Measurements from ENCODE around the gene RAB39A. TPM values are rescaled to one million over a fixed set of nuclear protein-coding genes. Genes with fewer than 3 reads are reported as not detected.
A peak's percentile ranks its signal among the peaks of the same experiment; 100 is the strongest.

RAB39A gene
- polyA plus RNA-seq, 3 donors: 1.9 to 6.3 (median 3.9) TPM

- Histone ChIP-seq H3K27me3 (ENCODE audit: control insufficient read depth in 2 of 2, insufficient read depth in 2 of 2, low read length in 2 of 2) (no peaks in the 10 kb centered on the region), H3K4me3 (replicated peaks in 1 of 3; ENCODE audit: low read depth in 2 of 3, low read length in 3 of 3) (no peak overlapping the region), H3K36me3 (replicated peaks in 1 of 2; ENCODE audit: control insufficient read depth in 1 of 2, insufficient read depth in 2 of 2, low read length in 2 of 2) (no peaks in the 10 kb centered on the region), H3K9ac (ENCODE audit: insufficient read depth, low read length, poor library complexity, severe bottlenecking) (no peak overlapping the region), H4K20me1 (ENCODE audit: insufficient read depth, low read length) (no peaks in the 10 kb centered on the region), H3K9me3 (replicated peaks in 1 of 2; ENCODE audit: control insufficient read depth in 1 of 2, insufficient read depth in 1 of 2, low read length in 2 of 2) (no peaks in the 10 kb centered on the region), H3K4me1 (ENCODE audit: control insufficient read depth in 1 of 2, insufficient read depth in 2 of 2, low read length in 2 of 2) (no peaks in the 10 kb centered on the region), H3K4me2 (replicated peaks; ENCODE audit: extremely low read depth, low read length, poor library complexity, severe bottlenecking) (no peak overlapping the region), H2AFZ (ENCODE audit: insufficient read depth, low read depth, low read length, poor library complexity, severe bottlenecking) (no peak overlapping the region), H3K27ac (ENCODE audit: low read depth in 1 of 2, low read length in 2 of 2) (no peak overlapping the region), H3K79me2 (ENCODE audit: insufficient read depth, low read length) (no peaks in the 10 kb centered on the region)
- H3K36me3 Mint-ChIP-seq: no peaks in the 10 kb centered on the region
- intact Hi-C loops (cut with micrococcal nuclease): no loop called here
- DNase-seq: no peak
- no peak for TF ChIP-seq CTCF (IDR thresholded peaks at IDR 0.05)
- peak overlapping the region in 1 of 7 donors; percentile 28 for H3K27ac Mint-ChIP-seq
- H3K27me3 Mint-ChIP-seq (ENCODE audit: low read depth in 3 of 3): peaks cover 0 to 5% (median 2%) of the 10 kb centered on the region in 3 donors
- no peak overlapping the region for H3K4me3 Mint-ChIP-seq
- peaks cover 2% of the 10 kb centered on the region for H3K4me1 Mint-ChIP-seq
- WGBS (ENCODE audit: insufficient coverage): 71% methylated on average over 1 of the region's 5 CpGs
- peaks cover 0 to 4% (median 0%) of the 10 kb centered on the region in 7 donors for H3K9me3 Mint-ChIP-seq
Measured at GRCh38 chr11:107996006-107996776, 67.9 kb downstream of the RAB39A start.

DNA sequence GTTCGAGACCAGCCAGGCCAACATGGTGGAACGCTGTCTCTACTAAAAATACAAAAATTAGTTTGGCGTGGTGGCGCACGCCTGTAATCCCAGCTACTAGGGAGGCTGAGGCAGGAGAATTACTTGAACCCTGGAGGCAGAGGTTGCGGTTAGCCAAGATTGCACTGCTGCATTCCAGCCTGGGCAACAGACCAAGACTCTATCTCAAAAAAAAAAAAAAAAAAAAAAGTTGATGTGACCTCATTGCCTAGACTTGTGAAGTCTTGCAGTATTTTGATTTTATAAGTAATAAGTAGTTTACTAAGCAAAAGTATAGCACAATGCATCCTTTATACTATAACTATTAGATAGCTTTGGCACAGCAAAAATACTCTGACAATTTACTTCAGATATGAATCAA is 70.5 kb downstream of the RAB39A start:
- Histone ChIP-seq H4K20me1 (ENCODE audit: insufficient read depth, low read length) (no peaks in the 10 kb centered on the region), H3K9me3 (replicated peaks in 1 of 2; ENCODE audit: control insufficient read depth in 1 of 2, insufficient read depth in 1 of 2, low read length in 2 of 2) (no peaks in the 10 kb centered on the region), H3K9ac (ENCODE audit: insufficient read depth, low read length, poor library complexity, severe bottlenecking) (no peak overlapping the region), H3K79me2 (ENCODE audit: insufficient read depth, low read length) (no peaks in the 10 kb centered on the region), H3K4me1 (ENCODE audit: control insufficient read depth in 1 of 2, insufficient read depth in 2 of 2, low read length in 2 of 2) (no peaks in the 10 kb centered on the region), H3K36me3 (replicated peaks in 1 of 2; ENCODE audit: control insufficient read depth in 1 of 2, insufficient read depth in 2 of 2, low read length in 2 of 2) (no peaks in the 10 kb centered on the region), H3K4me3 (replicated peaks in 1 of 3; ENCODE audit: low read depth in 2 of 3, low read length in 3 of 3) (no peak overlapping the region), H2AFZ (ENCODE audit: insufficient read depth, low read depth, low read length, poor library complexity, severe bottlenecking) (no peak overlapping the region), H3K27ac (ENCODE audit: low read depth in 1 of 2, low read length in 2 of 2) (no peak overlapping the region), H3K4me2 (replicated peaks; ENCODE audit: extremely low read depth, low read length, poor library complexity, severe bottlenecking) (no peak overlapping the region), H3K27me3 (ENCODE audit: control insufficient read depth in 2 of 2, insufficient read depth in 2 of 2, low read length in 2 of 2) (no peaks in the 10 kb centered on the region)
- 93% methylated on average over 5 of the region's 6 CpGs for WGBS (ENCODE audit: insufficient coverage)
- peaks cover 2% of the 10 kb centered on the region for H3K4me1 Mint-ChIP-seq
- H3K27me3 Mint-ChIP-seq (ENCODE audit: low read depth in 3 of 3): peaks cover 2 to 7% (median 3%) of the 10 kb centered on the region in 3 donors
- TF ChIP-seq CTCF (IDR thresholded peaks at IDR 0.05): no peak
- no peaks in the 10 kb centered on the region for H3K36me3 Mint-ChIP-seq
- H3K9me3 Mint-ChIP-seq: peaks cover 0 to 4% (median 0%) of the 10 kb centered on the region in 7 donors
- no peak for DNase-seq
- H3K27ac Mint-ChIP-seq: peak overlapping the region in 1 of 7 donors; percentile 10
- H3K4me3 Mint-ChIP-seq: no peak overlapping the region
- intact Hi-C loops (cut with micrococcal nuclease): no loop called here
